HAP-1 (cell line): ENCODE measurements around the gene GLRA1.
"Not testable (repeated sequence)": the region's sequence is repeated elsewhere in the genome, so short reads cannot be mapped to it uniquely, and the experiment has no call there.

Experiments
- DNase-seq, 2 experiments: peaks; one replicate each; pipeline ENCODE4 v3.0.0-alpha.2; 2016 to 2020; ENCODE audit warnings: low spot score in 2 of 2
- H3K27me3 ChIP-seq: fragments of 250-450 bp; sonication (Bioruptor Pico); 2 replicates; pipeline ENCODE4 v1.5.1; 2020; ENCODE audit warnings: low read depth, mild to moderate bottlenecking, moderate library complexity
- H3K36me3 ChIP-seq: fragments of 250-450 bp; sonication (Bioruptor Pico); replicated peaks from 2 replicates; pipeline ENCODE4 v1.5.1; 2020; ENCODE audit warnings: mild to moderate bottlenecking
- H3K4me1 ChIP-seq: fragments of 250-450 bp; sonication (Bioruptor Pico); 2 replicates; pipeline ENCODE4 v1.5.1; 2020; ENCODE audit warnings: mild to moderate bottlenecking
- H3K4me3 ChIP-seq: fragments of 250-450 bp; sonication (Bioruptor Pico); 2 replicates; pipeline ENCODE4 v1.5.1; 2020; ENCODE audit warnings: mild to moderate bottlenecking, moderate library complexity
- H3K9me3 ChIP-seq: fragments of 250-450 bp; sonication (Bioruptor Pico); 2 replicates; pipeline ENCODE4 v1.5.1; 2020; ENCODE audit warnings: mild to moderate bottlenecking, moderate library complexity
- in situ Hi-C: fragments of 300-500 bp; cut with MboI; formaldehyde crosslinking; loops from 3 replicates; pipeline ENCODE4 v1.14.3; 2020; ENCODE audit warnings: low sequenced_read_pairs, inconsistent platforms, mixed read lengths

Gene GLRA1

GRCh38 chr5:151905557-151905961 lies 19.1 kb downstream of the GLRA1 start:
- H3K36me3 ChIP-seq, result no peaks in the 10 kb centered on the region
- no peak overlapping the region for H3K4me3 ChIP-seq
- 0 out of 2 replicates have a peak, but pooled peaks cover 4% of the 10 kb centered on the region for H3K4me1 ChIP-seq
- peaks cover 15% of the 10 kb centered on the region for H3K27me3 ChIP-seq
- in situ Hi-C loops, result no loop called here
- no peaks in the 10 kb centered on the region for H3K9me3 ChIP-seq
- DNase-seq, result no peak

DNA sequence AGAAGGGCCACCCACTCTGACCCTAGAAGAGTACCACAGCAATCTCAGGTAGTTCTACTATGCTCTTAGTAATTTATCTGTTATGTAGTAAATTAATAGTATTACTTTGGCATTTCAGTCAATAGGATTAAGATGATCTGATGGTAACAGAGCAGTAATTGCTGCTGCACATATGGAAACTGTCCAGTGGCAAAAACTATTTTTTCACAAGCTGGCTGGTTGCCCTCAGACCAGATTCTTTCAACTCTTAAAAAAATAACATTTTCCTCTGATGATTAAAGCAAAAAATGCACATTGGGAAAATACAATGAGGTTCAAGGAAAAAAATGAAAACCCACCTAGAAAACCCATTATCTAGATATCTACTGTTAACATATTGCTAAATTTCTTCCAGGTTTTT lies 19.7 kb downstream of the GLRA1 start:
- in situ Hi-C loops, result no loop called here

DNA sequence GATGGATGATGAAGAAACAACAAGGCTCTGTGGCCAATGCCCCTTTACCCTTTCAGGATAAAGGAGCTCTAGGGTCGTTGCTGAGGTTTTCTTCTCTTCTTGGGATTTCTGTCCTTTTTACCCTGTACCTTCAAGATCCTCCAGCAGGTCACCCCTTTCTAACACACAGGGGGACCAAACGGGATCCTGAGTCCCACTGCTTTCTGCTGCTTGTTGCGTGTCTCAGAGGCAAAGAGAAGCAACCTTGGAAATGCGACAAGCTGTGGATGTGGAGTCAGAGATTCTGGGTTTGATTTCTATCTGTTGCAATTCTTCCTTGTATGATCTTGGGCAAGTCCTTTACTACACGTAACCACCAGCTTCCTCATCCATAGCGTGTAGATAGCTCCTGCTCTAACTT lies 20.5 kb downstream of the GLRA1 start:
- H3K4me1 ChIP-seq, result 0 out of 2 replicates have a peak, but pooled peaks cover 4% of the 10 kb centered on the region
- in situ Hi-C loops, result no loop called here
- H3K4me3 ChIP-seq, result no peak overlapping the region
- H3K9me3 ChIP-seq, result no peaks in the 10 kb centered on the region
- H3K27me3 ChIP-seq, result peaks cover 15% of the 10 kb centered on the region
- no peak for DNase-seq
- H3K36me3 ChIP-seq, result no peaks in the 10 kb centered on the region

More for the DNA sequence above, 19.7 kb downstream of the GLRA1 start:
- Histone ChIP-seq H3K27me3 (peaks cover 15% of the 10 kb centered on the region), H3K9me3 (no peaks in the 10 kb centered on the region), H3K4me1 (0 out of 2 replicates have a peak, but pooled peaks cover 4% of the 10 kb centered on the region), H3K4me3 (no peak overlapping the region), H3K36me3 (no peaks in the 10 kb centered on the region)
- no peak for DNase-seq

GRCh38 chr5:151903243-151903653 lies 21.4 kb downstream of the GLRA1 start:
- H3K9me3 ChIP-seq, result no peaks in the 10 kb centered on the region
- peak in 1 of 2 experiments; percentile 49 for DNase-seq
- H3K4me3 ChIP-seq, result no peak overlapping the region
- in situ Hi-C loops, result no loop called here
- no peaks in the 10 kb centered on the region for H3K36me3 ChIP-seq
- 0 out of 2 replicates have a peak, but pooled peaks cover 4% of the 10 kb centered on the region for H3K4me1 ChIP-seq
- H3K27me3 ChIP-seq, result peaks cover 15% of the 10 kb centered on the region

DNA sequence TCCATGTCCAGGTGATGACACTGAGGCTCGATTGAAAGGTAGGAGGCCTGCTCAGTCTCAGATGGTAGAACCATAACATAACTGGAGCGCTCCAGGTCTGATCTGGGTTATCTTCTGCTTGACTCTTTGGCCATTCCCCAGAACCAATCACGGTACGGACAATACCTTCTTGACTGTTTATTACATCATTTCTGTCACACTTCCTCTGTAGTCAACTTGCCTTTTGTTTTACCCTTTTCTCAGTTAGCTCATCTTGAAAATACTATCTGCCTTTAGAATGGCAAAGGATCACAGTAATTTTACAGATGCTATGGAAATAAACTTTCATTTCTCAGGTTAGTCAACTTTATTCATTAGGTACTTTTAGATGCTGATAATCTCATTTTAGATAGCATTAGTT lies 22.4 kb downstream of the GLRA1 start:
- Histone ChIP-seq H3K36me3 (no peaks in the 10 kb centered on the region), H3K4me3 (no peak overlapping the region), H3K27me3 (peaks cover 13% of the 10 kb centered on the region), H3K4me1 (0 out of 2 replicates have a peak, but pooled peaks cover 4% of the 10 kb centered on the region), H3K9me3 (no peaks in the 10 kb centered on the region)
- in situ Hi-C loops, result no loop called here
- DNase-seq, result no peak

GRCh38 chr5:151901611-151902010 lies 23.0 kb downstream of the GLRA1 start:
- Histone ChIP-seq H3K9me3 (no peaks in the 10 kb centered on the region), H3K4me3 (no peak overlapping the region), H3K27me3 (peaks cover 12% of the 10 kb centered on the region), H3K36me3 (no peaks in the 10 kb centered on the region), H3K4me1 (0 out of 2 replicates have a peak, but pooled peaks cover 4% of the 10 kb centered on the region)
- in situ Hi-C loops, result no loop called here
- DNase-seq, result no peak

GRCh38 chr5:151900891-151901290 lies 23.8 kb downstream of the GLRA1 start:
- Histone ChIP-seq H3K4me3 (no peak overlapping the region), H3K27me3 (peaks cover 7% of the 10 kb centered on the region), H3K9me3 (no peaks in the 10 kb centered on the region), H3K4me1 (0 out of 2 replicates have a peak, but pooled peaks cover 4% of the 10 kb centered on the region), H3K36me3 (no peaks in the 10 kb centered on the region)
- DNase-seq, result no peak
- in situ Hi-C loops, result no loop called here

GRCh38 chr5:151899399-151899798 lies 25.3 kb downstream of the GLRA1 start:
- no peak overlapping the region for H3K4me3 ChIP-seq
- DNase-seq, result no peak
- no peaks in the 10 kb centered on the region for H3K9me3 ChIP-seq
- peaks cover 4% of the 10 kb centered on the region; the same call in 1 of the 2 replicates for H3K27me3 ChIP-seq
- in situ Hi-C loops, result no loop called here
- no peaks in the 10 kb centered on the region for H3K36me3 ChIP-seq
- 0 out of 2 replicates have a peak, but pooled peaks cover 4% of the 10 kb centered on the region for H3K4me1 ChIP-seq

DNA sequence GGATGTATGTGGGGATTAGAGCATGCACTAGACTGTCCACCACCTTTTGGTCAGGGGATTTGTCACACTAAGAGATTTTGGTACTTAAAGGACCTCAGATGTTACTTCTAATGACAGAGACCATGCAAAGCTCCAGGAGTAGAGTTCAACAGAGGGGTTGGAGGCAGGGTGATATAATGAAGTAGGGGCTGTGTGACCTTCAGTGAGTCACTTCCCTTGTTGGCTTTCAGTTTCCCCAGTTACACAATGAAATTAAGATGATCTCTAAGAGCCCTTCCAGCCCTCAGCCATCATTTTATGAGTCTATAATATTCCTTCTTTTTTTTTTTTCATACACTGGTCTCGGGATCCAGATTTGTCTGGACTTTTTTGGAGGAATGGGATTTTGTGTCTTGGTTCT lies 26.8 kb downstream of the GLRA1 start:
- Histone ChIP-seq H3K9me3 (no peaks in the 10 kb centered on the region), H3K36me3 (no peaks in the 10 kb centered on the region), H3K4me3 (no peak overlapping the region), H3K27me3 (0 out of 2 replicates have a peak, but pooled peaks cover 2% of the 10 kb centered on the region), H3K4me1 (no peaks in the 10 kb centered on the region)
- in situ Hi-C loops, result no loop called here
- no peak for DNase-seq

GRCh38 chr5:151897020-151897552 lies 27.6 kb downstream of the GLRA1 start:
- no peak overlapping the region for H3K4me3 ChIP-seq
- in situ Hi-C loops, result no loop called here
- H3K27me3 ChIP-seq, result 0 out of 2 replicates have a peak, but pooled peaks cover 2% of the 10 kb centered on the region
- no peaks in the 10 kb centered on the region for H3K36me3 ChIP-seq
- peak in 1 of 2 experiments; percentile 3 for DNase-seq
- H3K4me1 ChIP-seq, result no peaks in the 10 kb centered on the region
- H3K9me3 ChIP-seq, result no peaks in the 10 kb centered on the region

GRCh38 chr5:151896031-151896691 lies 28.5 kb downstream of the GLRA1 start:
- DNase-seq, result no peak
- H3K4me3 ChIP-seq, result no peak overlapping the region

DNA sequence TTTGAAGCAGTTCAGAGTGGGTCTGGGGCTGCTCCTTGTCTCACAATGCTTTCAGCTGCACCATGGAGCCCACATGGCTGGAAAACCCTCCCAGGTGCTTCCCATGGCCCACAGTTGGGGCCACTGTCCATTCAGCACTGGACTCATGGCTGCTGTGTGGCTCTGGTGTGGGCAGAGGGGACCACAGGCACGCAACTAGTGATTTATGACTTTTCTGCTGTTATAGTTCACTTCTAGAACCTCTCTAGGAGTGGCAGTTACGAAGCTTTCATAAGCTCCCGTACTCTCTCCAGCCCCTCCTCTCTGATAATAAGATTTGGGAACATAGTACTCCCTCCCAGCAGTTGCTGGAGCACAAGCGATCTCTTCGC lies 29.0 kb downstream of the GLRA1 start:
- Histone ChIP-seq H3K36me3 (no peaks in the 10 kb centered on the region), H3K9me3 (no peaks in the 10 kb centered on the region), H3K27me3 (no peaks in the 10 kb centered on the region), H3K4me1 (no peaks in the 10 kb centered on the region), H3K4me3 (no peak overlapping the region)
- DNase-seq, result no peak
- in situ Hi-C loops, result no loop called here

More at GRCh38 chr5:151896031-151896691, 28.5 kb downstream of the GLRA1 start:
- H3K9me3 ChIP-seq, result no peaks in the 10 kb centered on the region
- in situ Hi-C loops, result no loop called here
- H3K36me3 ChIP-seq, result no peaks in the 10 kb centered on the region
- H3K27me3 ChIP-seq, result 0 out of 2 replicates have a peak, but pooled peaks cover 2% of the 10 kb centered on the region
- H3K4me1 ChIP-seq, result no peaks in the 10 kb centered on the region

DNA sequence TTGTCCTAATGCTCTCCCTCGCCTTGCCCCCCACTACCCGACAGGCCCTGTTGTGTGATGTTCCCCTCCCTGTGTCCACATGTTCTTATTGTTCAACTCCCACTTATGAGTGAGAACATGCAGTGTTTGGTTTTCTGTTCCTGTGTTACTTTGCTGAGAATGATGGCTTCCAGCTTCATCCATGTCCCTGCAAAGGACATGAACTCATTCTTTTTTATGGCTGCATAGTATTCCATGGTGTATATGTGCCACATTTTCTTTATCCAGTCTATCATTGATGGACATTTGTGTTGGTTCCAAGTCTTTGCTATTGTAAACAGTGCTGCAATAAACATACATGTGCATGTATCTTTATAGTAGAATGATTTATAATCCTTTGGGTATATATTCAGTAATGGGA lies 31.2 kb downstream of the GLRA1 start:
- H3K27me3 ChIP-seq, H3K36me3 ChIP-seq, DNase-seq, H3K9me3 ChIP-seq, H3K4me1 ChIP-seq, H3K4me3 ChIP-seq, in situ Hi-C loops: not testable (repeated sequence)

DNA sequence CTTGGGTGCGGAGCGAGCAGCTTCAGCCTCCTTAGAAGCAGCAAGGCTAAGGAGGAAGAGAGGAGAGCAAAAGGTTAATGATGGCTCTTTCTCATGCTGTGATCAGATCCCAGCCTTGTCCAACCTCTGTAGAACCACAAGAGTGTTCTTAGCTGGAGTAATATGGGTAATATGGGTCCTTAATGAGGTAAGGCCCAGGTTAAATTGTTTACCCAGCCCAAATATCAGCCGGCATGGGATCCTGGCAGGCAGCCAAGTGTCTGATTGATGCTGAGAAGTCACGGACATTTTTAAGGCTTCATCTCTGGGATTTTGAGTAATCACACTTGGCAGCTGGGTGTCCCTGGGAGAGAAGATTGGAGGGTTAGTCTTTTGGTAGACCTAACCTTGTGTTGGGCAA lies 32.3 kb downstream of the GLRA1 start:
- Histone ChIP-seq H3K9me3 (no peaks in the 10 kb centered on the region), H3K36me3 (no peaks in the 10 kb centered on the region), H3K27me3 (no peaks in the 10 kb centered on the region), H3K4me3 (no peak overlapping the region), H3K4me1 (no peaks in the 10 kb centered on the region)
- in situ Hi-C loops, result no loop called here
- peak in 1 of 2 experiments; percentile 11 for DNase-seq
